ENCODE results near the gene TMEM161B.
"Not testable (repeated sequence)": the region's sequence is repeated elsewhere in the genome, so short reads cannot be mapped to it uniquely, and the experiment has no call there.

The TMEM161B gene

DNA sequence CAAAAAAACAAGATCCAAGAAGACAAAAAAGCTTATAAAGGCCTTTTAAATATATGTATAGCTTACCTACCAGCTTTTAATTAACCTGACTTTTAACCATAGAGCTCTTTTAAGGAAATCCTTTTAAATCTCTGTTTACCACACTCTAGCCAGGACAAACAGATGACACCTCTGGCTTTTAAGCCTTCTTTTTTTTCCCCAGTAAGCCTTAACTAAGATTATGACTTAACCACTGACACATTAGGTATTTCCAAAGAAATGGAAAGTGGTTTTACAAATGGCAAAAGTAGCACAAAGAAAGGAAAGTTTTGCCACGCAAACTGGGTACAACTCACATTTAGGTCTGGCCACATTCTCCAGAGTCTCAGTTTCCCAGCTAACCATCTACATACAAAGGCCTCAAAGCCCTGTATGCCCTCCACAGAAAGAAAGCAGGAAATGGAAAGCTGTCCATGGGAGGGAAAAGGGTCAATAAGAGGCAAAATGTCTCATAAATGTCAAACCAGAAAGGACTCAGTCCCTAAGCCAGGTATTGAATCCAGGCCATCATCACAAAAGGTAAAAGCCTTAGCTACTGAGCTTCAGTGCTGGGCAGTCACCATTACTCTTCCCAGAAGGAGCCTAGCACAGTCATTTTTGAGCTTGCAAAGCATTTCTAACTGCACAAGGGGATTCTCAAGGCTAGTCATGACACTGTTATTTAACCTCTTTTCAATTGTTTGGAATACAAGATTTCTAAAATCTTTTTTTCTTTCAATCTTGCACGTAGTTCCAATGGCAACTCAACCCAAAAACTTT, 19.7 kb downstream of the TMEM161B start:
- DNase-seq: no peak

DNA sequence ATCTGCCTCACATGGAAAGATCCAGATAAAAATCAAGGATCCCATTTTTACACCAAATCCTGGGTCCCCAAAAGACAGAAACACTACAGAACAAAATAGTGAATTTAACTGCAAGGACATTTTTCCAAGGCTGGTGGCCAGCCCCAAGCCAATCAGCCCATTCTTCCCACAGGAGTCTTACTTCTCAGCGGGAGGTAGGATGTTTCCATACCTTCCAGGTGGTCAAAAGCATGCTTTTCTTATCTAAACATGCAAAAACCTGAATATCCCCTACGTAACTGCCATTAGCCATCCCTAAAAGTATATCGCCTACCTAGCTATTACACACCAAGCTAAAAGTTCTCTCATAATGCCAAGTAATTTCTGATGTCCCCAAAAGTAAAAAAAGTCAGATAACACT, 20.6 kb downstream of the TMEM161B start:
- no peak for DNase-seq

GRCh38 chr5:88245893-88246244, 22.8 kb downstream of the TMEM161B start:
- no peak for DNase-seq

DNA sequence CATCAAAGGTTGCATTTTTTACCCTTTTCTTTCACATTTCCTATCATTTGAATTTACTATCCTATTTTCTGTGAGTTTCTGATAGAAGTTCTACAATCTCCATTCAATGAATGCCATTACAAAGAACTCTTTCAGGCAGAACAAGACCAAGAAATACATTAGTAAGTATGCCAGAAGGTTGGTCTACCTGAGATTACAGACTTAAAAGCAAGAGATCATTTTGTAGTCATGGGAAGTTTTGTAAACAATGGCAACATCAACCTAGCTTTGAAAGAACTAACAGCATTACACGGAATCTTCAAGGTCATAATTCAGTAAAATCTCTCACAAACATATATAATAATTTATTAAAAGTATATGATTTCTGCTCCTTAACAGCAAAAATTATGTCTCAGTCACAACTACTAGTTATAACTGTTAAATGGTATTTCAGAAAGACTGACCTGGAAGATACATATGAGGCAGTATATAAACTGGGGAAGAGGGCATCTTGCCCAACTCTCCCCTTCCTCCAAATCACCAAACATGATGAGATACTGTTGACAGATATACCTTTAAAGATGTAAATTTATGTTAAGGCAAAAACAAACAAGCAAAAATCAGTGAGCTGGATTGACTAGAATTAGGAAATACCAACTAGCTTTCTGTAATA, 23.3 kb downstream of the TMEM161B start:
- no peak for DNase-seq

DNA sequence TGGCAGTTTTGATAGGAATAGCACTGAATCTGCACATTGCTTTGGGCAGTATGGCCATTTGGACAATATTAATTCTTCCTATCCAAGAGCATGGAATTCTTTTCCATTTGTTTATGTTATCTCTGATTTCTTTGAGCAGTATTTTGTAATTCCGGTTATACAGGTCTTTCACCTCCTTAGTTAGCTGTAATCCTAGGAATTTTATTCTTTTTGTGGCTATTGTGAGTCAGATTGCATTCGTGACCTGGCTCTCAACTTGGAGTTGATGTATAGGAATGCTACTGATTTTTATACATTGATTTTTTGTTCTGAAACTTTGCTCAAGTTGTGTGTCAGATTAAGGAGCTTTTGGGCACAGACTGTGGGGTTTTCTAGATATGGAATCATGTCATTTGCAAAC, 24.0 kb downstream of the TMEM161B start:
- DNase-seq: no peak

DNA sequence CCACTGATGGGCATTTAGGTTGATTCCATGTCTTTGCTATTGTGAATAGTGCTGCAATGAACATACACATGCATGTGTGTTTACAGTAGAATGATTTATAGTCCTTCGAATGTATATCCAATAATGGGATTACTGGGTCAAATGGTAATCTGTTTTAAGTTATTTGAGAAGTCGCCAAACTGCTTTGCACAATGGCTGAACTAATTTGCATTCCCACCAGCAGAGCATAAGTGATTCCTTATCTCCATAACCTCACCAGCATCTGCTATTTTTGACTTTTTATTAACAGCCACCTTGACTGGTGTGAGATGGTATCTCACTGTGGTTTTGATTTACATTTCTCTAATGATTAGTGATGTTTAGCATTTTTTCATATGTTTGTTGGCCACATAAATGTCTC, 25.2 kb downstream of the TMEM161B start:
- DNase-seq: not testable (repeated sequence)

- DNase-seq: no peak
These were observed 29.9 kb downstream of the TMEM161B start for GRCh38 chr5:88238732-88239131.

DNA sequence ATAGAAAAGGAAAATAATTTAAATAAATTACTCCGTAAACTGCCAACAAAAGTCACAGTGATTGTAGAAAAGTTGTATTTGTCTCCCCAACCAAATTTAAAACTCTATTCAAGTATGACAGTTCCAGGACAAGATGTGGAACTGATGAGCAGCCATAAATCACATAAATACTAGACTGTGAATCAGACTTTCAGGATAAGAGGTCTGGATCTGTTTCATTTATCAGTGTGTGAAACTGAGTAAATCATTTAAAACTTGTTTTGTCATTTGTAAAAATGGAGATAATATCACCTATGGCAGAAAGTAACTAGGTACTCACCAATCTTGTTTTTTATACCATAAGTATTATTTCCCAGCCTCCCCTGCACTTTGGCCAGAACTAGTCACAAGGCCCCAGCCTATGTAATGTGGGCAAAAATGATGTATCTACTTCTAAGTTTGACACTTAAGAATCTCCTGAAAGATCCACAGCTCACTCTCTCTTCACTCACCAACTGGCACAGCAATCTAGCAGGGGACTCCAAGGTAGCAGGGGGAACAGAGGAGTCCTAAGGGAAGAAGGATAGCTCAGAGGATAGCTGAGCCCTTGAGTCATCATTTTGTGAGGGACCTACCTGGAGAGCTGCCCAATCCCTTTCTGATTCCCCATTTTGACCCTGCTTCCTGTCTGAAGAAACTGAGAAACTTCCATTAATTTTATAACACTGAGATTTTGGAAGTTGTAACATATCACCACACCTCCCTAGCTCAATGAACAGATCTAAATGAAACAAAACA, 31.6 kb downstream of the TMEM161B start:
- no peak for DNase-seq

GRCh38 chr5:88235828-88236227, 32.8 kb downstream of the TMEM161B start:
- DNase-seq: no peak

GRCh38 chr5:88235346-88235745, 33.3 kb downstream of the TMEM161B start:
- no peak for DNase-seq

DNA sequence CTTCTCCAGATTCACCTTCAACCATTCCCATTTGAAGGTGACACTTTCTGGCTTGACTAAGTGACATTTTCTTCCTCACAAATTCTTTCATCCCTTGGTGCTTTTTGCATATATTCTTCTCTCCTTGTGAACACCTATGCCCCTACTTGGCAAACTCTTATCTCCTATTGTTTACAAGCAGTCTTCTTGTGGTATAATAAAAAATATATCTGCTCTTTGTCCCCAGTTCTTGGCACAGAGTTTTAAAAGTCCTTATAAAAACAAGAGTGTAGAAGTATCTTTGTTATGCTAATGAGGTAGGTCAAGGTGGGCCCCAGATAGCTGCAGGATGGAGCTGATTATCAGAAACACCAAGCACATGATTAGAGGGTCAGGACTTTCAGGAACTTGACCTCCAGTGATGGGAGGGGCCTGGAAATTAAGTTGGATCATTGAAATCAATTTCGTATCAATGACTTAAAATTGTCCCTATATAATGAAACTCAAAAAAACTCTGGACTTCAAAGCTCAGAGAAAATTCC, 38.0 kb downstream of the TMEM161B start:
- no peak for DNase-seq

- no peak for DNase-seq
These were observed 41.7 kb downstream of the TMEM161B start for GRCh38 chr5:88226881-88227450.

GRCh38 chr5:88214655-88215054, 54.0 kb downstream of the TMEM161B start:
- DNase-seq: no peak

- DNase-seq: no peak
These were observed 61.1 kb downstream of the TMEM161B start for GRCh38 chr5:88207575-88207974.

GRCh38 chr5:88203981-88204750, 64.5 kb downstream of the TMEM161B start:
- peak in 3 of 5 experiments; percentile 29 to 91 (median 65) for DNase-seq

- DNase-seq: no peak
These were observed 73.0 kb downstream of the TMEM161B start for GRCh38 chr5:88195636-88196035.

DNA sequence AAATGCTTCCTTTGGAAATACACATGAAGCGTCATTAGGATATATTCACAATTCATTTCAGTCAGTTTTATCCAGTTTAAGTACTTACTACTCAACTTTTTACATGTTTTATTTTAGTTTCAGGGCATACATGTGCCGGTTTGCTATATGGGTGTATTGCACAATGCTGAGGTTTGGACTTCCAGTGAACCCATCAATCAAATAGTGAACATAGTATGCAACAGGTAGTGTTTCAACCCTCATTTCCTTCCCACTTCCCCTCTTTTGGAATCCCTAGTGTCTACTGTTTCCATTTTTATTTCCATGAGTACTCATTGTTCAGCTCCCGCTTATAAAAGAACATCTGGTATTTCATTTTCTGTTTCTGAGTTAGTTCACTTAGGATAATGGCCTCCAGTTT, 74.7 kb downstream of the TMEM161B start:
- DNase-seq: no peak

- no peak for DNase-seq
These were observed 78.4 kb downstream of the TMEM161B start for GRCh38 chr5:88190106-88190834.

GRCh38 chr5:88189484-88189883, 79.2 kb downstream of the TMEM161B start:
- DNase-seq: not testable (repeated sequence)

- peak in 1 of 5 experiments; percentile 15 for DNase-seq
These were observed 80.0 kb downstream of the TMEM161B start for GRCh38 chr5:88188458-88189132.

DNA sequence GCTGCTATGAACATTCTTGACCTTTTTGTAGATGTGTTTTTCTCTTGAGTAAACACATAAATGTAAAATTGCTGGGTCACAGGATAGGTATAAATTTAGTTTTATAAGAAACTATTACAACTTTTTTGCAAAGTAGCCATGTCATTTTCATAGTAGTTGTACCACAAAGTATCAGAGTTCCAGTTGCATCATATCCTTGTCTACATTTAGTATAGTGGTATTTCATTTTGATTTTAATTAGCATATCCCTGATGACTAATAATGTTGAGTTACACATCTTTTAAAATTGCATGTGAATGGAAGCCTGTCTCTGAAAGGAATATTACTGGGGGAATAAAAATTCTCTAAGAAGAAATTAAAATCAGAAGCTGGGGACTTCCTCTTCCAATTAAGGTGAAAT, 85.4 kb downstream of the TMEM161B start:
- no peak for DNase-seq
